HCT116 (cell line): ENCODE data around the gene SCGB1C2. TPM values are rescaled to one million over a fixed set of nuclear protein-coding genes. Genes with fewer than 3 reads are reported as not detected.

Experiments used
- ATAC-seq: fragments of 200-7000 bp; cut with Tn5 transposase; 2 replicates; pipeline ENCODE4 v1.9.1; 2020; ENCODE audit warnings: mild to moderate bottlenecking, moderate library complexity
- BruUV-seq: library from RNA; stranded (reverse); fragments of 400-500 nt; replicated peaks from 2 replicates; lab custom pipeline; 2021; lab: Mats Ljungman, UMichigan
- CTCF ChIA-PET: fragments of 300-600 bp; sonication (Branson Sonifier 250); formaldehyde crosslinking; loops from one replicate; lab custom pipeline; 2021; ENCODE audit warnings: antibody characterized with exemption; lab: Charles Lee
- POLR2A ChIA-PET: fragments of 300-600, 350-600 bp; sonication (Branson Sonifier 250); formaldehyde crosslinking; loops from one replicate; lab custom pipeline; 2021; ENCODE audit warnings: antibody characterized with exemption; lab: Charles Lee
- RAD21 ChIA-PET, 2 experiments: fragments of 300-600 bp; sonication (Branson Sonifier 250); formaldehyde crosslinking; loops; one replicate each; lab custom pipeline; 2023; ENCODE audit warnings: low total read pairs in 2 of 2; ENCODE audit not compliant: uncharacterized antibody in 2 of 2, unreplicated experiment in 2 of 2, low non-redundant PET in 1 of 2; lab: Charles Lee
- DNase-seq: peaks from one replicate; pipeline ENCODE4 v3.0.0-alpha.2; 2010; ENCODE audit warnings: low read depth, low spot score
- H2AFZ ChIP-seq: fragments of 200-600 bp; shearing (Covaris generic), sonication (generic); 2 replicates; pipeline ENCODE4 v1.6.1; 2017; ENCODE audit warnings: low read depth, mixed run types, mixed read lengths, antibody characterized with exemption, low read length; ENCODE audit not compliant: poor library complexity, severe bottlenecking
- H3K27ac ChIP-seq: 2 replicates; pipeline ENCODE4 v1.5.1; 2012; ENCODE audit warnings: low read depth, low read length
- H3K27me3 ChIP-seq: fragments of 200-600 bp; sonication (generic); 2 replicates; pipeline ENCODE4 v1.6.1; 2016; ENCODE audit warnings: mixed run types, low read length, mixed read lengths; ENCODE audit not compliant: insufficient read depth
- H3K36me3 ChIP-seq, 2 experiments: fragments of 200-500 bp in 1 of 2; fragments of 200-600 bp in 1 of 2; sonication (Bioruptor generic) in 1 of 2; sonication (generic) in 1 of 2; 2 replicates each; pipeline versions ENCODE4 v1.5.1 to v1.6.1; 2014 to 2016; ENCODE audit warnings: low read length in 2 of 2, inconsistent platforms in 1 of 2, mixed read lengths in 1 of 2, mixed run types in 1 of 2; ENCODE audit not compliant: insufficient read depth in 2 of 2, control insufficient read depth in 1 of 2
- H3K4me1 ChIP-seq, 2 experiments: fragments of 200-600 bp in 1 of 2; sonication (generic) in 1 of 2; 2 replicates each; pipeline versions ENCODE4 v1.5.1 to v1.6.1; 2012 to 2017; ENCODE audit warnings: low read length in 2 of 2, inconsistent platforms in 1 of 2, mild to moderate bottlenecking in 1 of 2, mixed read lengths in 1 of 2, mixed run types in 1 of 2, moderate library complexity in 1 of 2; ENCODE audit not compliant: insufficient read depth in 2 of 2, control insufficient read depth in 1 of 2
- H3K4me2 ChIP-seq: fragments of 200-600 bp; sonication (generic); 2 replicates; pipeline ENCODE4 v1.6.1; 2017; ENCODE audit warnings: mixed run types, low read length, mixed read lengths
- H3K4me3 ChIP-seq, 2 experiments: fragments of 200-600 bp in 1 of 2; sonication (generic) in 1 of 2; replicated peaks in 1 of 2; 2 replicates each; pipeline ENCODE4 v1.5.1; 2011 to 2016; ENCODE audit warnings: low read length in 2 of 2, control low read depth in 1 of 2, low read depth in 1 of 2, mild to moderate bottlenecking in 1 of 2, mixed read lengths in 1 of 2, mixed run types in 1 of 2
- H3K79me2 ChIP-seq: fragments of 200-600 bp; sonication (generic); 2 replicates; pipeline ENCODE4 v1.6.1; 2017; ENCODE audit warnings: mild to moderate bottlenecking, mixed run types, low read length, moderate library complexity, mixed read lengths; ENCODE audit not compliant: insufficient read depth
- H3K9ac ChIP-seq: fragments of 200-600 bp; sonication (generic); 2 replicates; pipeline ENCODE4 v1.6.1; 2016; ENCODE audit warnings: low read length, mixed read lengths
- H3K9me2 ChIP-seq: fragments of 200-600 bp; sonication (generic), shearing (Covaris generic); 2 replicates; pipeline ENCODE4 v1.6.1; 2017; ENCODE audit warnings: mixed run types, mild to moderate bottlenecking, moderate library complexity; ENCODE audit not compliant: insufficient read depth
- H3K9me3 ChIP-seq, 2 experiments: fragments of 200-500 bp in 1 of 2; fragments of 200-600 bp in 1 of 2; sonication (Bioruptor generic) in 1 of 2; sonication (generic) in 1 of 2; 2 replicates each; pipeline ENCODE4 v1.6.1; 2014 to 2017; ENCODE audit warnings: low read length in 2 of 2, mixed read lengths in 2 of 2, inconsistent platforms in 1 of 2, low read depth in 1 of 2, mild to moderate bottlenecking in 1 of 2, mixed run types in 1 of 2, moderate library complexity in 1 of 2; ENCODE audit not compliant: control insufficient read depth in 1 of 2, insufficient read depth in 1 of 2
- H4K20me1 ChIP-seq: fragments of 200-600 bp; sonication (generic), shearing (Covaris generic); 2 replicates; pipeline ENCODE4 v1.6.1; 2017; ENCODE audit warnings: mixed run types, mild to moderate bottlenecking, moderate library complexity; ENCODE audit not compliant: insufficient read depth
- CTCF ChIP-seq, 3 experiments: fragments of 200-600 bp in 1 of 3; sonication (generic) in 1 of 3; IDR thresholded peaks in 2 of 3; conservative IDR thresholded peaks in 1 of 3; 2 replicates each; pipeline ENCODE4 v1.5.1; 2012 to 2017; ENCODE audit warnings: low read depth in 2 of 3, low read length in 2 of 3, antibody characterized with exemption in 1 of 3, borderline replicate concordance in 1 of 3, control low read depth in 1 of 3, mild to moderate bottlenecking in 1 of 3, mixed read lengths in 1 of 3, mixed run types in 1 of 3, moderate library complexity in 1 of 3; ENCODE audit not compliant: insufficient read depth in 1 of 3
- EZH2 ChIP-seq: fragments of 200-600 bp; sonication (generic); IDR thresholded peaks from 2 replicates; pipeline ENCODE4 v1.6.1; 2017; ENCODE audit warnings: antibody characterized with exemption, mixed run types
- FOSL1 ChIP-seq: IDR thresholded peaks from 2 replicates; pipeline ENCODE4 v1.6.1; 2012; ENCODE audit warnings: low read depth
- POLR2AphosphoS5 ChIP-seq: IDR thresholded peaks from 2 replicates; pipeline ENCODE4 v1.6.1; 2011; ENCODE audit warnings: mild to moderate bottlenecking, low read depth, low read length, moderate library complexity
- RAD21 ChIP-seq: IDR thresholded peaks from 2 replicates; pipeline ENCODE4 v1.6.1; 2012; ENCODE audit warnings: low read depth, mild to moderate bottlenecking
- REST ChIP-seq: IDR thresholded peaks from 2 replicates; pipeline ENCODE4 v1.6.1; 2012; ENCODE audit warnings: low read depth
- SRF ChIP-seq: IDR thresholded peaks from 2 replicates; pipeline ENCODE4 v1.6.1; 2012; ENCODE audit warnings: low read depth
- intact Hi-C: fragments of 100-400 bp; cut with micrococcal nuclease; formaldehyde crosslinking; loops from 2 replicates; pipeline ENCODE4 v1.10.0; 2022
- total RNA-seq: library from RNA; stranded (reverse); gene quantifications from one replicate; pipeline ENCODE4 v1.2.1, GENCODE V29; 2021; ENCODE audit not compliant: unreplicated experiment

Gene SCGB1C2
- total RNA-seq, 1 experiment from 2014 or later, result not detected

- intact Hi-C loops, result no loop called here
- H3K4me2 ChIP-seq, result no peak overlapping the region
- H3K36me3 ChIP-seq, result no peaks in the 10 kb centered on the region
- H2AFZ ChIP-seq, result no peak overlapping the region
- no peak overlapping the region for H3K4me3 ChIP-seq
- H3K27me3 ChIP-seq, result no peaks in the 10 kb centered on the region
- POLR2A ChIA-PET, result no interaction called here
- TF ChIP-seq POLR2AphosphoS5 (no peak), FOSL1 (no peak), SRF (no peak), CTCF (IDR thresholded peaks at IDR 0.05 in 2 of 3, conservative IDR thresholded peaks at IDR 0.05 in 1 of 3; ENCODE audit: borderline replicate concordance in 1 of 3, insufficient read depth in 1 of 3, low read depth in 2 of 3, low read length in 2 of 3) (peak; percentile 31 to 39 (median 35); a peak in 3 of 6 replicates), REST (no peak), EZH2 (no peak), RAD21 (peak; percentile 66)
- TF ChIP-seq, all 23 proteins: peak for 2
- Histone ChIP-seq H3K4me1 (no peaks in the 10 kb centered on the region), H3K9me3 (no peaks in the 10 kb centered on the region), H3K79me2 (no peaks in the 10 kb centered on the region), H3K9ac (no peak overlapping the region), H4K20me1 (no peaks in the 10 kb centered on the region), H3K9me2 (no peaks in the 10 kb centered on the region), H3K27ac (no peak overlapping the region)
- ChIA-PET RAD21 (no interaction called here), CTCF (no interaction called here)
- no peak for DNase-seq
- ATAC-seq, result peak; percentile 67
- no TSS peak for BruUV-seq
These were observed 27.2 kb downstream of the SCGB1C2 start for GRCh38 chr17:164303-165235.
